HEK293 (cell line): ENCODE measurements around the gene CEBPE.

Source experiments
- CTCF ChIA-PET: fragments of 350-600 bp; formaldehyde crosslinking; extraction: SDS; loops from one replicate; lab custom pipeline; 2021; ENCODE audit warnings: antibody characterized with exemption; lab: Yijun Ruan, JAX
- POLR2A ChIA-PET: fragments of 300-600 bp; formaldehyde crosslinking; extraction: SDS; loops from one replicate; lab custom pipeline; 2020; ENCODE audit warnings: antibody characterized with exemption, inconsistent platforms; lab: Yijun Ruan, JAX
- H3K27ac ChIP-seq: fragments of 200-500 bp; sonication (Bioruptor generic); 2 replicates; pipeline ENCODE4 v1.5.1; 2014; ENCODE audit warnings: low read depth, low read length, control low read depth, inconsistent platforms; ENCODE audit errors: extremely low read depth
- H3K36me3 ChIP-seq, 2 experiments: fragments of 200-500 bp in 1 of 2; sonication (Bioruptor generic) in 1 of 2; 1 replicate in 1 of 2; 2 replicates in 1 of 2; pipeline ENCODE4 v1.5.1; 2014 to 2017; ENCODE audit warnings: inconsistent platforms in 2 of 2, low read length in 2 of 2; ENCODE audit not compliant: control insufficient read depth in 2 of 2, insufficient read depth in 1 of 2
- H3K4me1 ChIP-seq: fragments of 200-500 bp; sonication (Bioruptor generic); 2 replicates; pipeline ENCODE4 v1.5.1; 2014; ENCODE audit warnings: mild to moderate bottlenecking, low read length, inconsistent platforms; ENCODE audit not compliant: control insufficient read depth, insufficient read depth
- H3K4me3 ChIP-seq: 2 replicates; pipeline ENCODE4 v1.5.1; 2011; ENCODE audit warnings: low read depth, mild to moderate bottlenecking, control low read depth, low read length, moderate library complexity
- H3K9me3 ChIP-seq: fragments of 200-500 bp; sonication (Bioruptor generic); 2 replicates; pipeline ENCODE4 v1.5.1; 2014; ENCODE audit warnings: low read depth, low read length, inconsistent platforms; ENCODE audit not compliant: control insufficient read depth, insufficient read depth
- BCL11A ChIP-seq: fragments of 450-650 bp; formaldehyde crosslinking; IDR thresholded peaks from 2 replicates; pipeline ENCODE4 v1.5.1; 2016; ENCODE audit warnings: low read depth, missing biosample characterization, missing genetic modification characterization
- KLF16 ChIP-seq: fragments of 450-650 bp; formaldehyde crosslinking; IDR thresholded peaks from 2 replicates; pipeline ENCODE4 v1.5.1; 2017; ENCODE audit warnings: missing biosample characterization, missing genetic modification characterization
- MZF1 ChIP-seq: fragments of 450-650 bp; formaldehyde crosslinking; IDR thresholded peaks from 2 replicates; pipeline ENCODE4 v1.5.1; 2017; ENCODE audit warnings: missing biosample characterization, missing genetic modification characterization, borderline replicate concordance
- PRDM1 ChIP-seq: fragments of 450-650 bp; formaldehyde crosslinking; IDR thresholded peaks from 2 replicates; pipeline ENCODE4; 2016; ENCODE audit warnings: missing biosample characterization, missing genetic modification characterization
- ZBTB1 ChIP-seq: fragments of 450-650 bp; formaldehyde crosslinking; IDR thresholded peaks from 2 replicates; pipeline ENCODE4 v1.5.1; 2016; ENCODE audit warnings: missing biosample characterization, missing genetic modification characterization
- ZBTB17 ChIP-seq: fragments of 450-650 bp; formaldehyde crosslinking; IDR thresholded peaks from 2 replicates; pipeline ENCODE4 v1.5.1; 2016; ENCODE audit warnings: missing biosample characterization, missing genetic modification characterization
- ZFHX2 ChIP-seq: fragments of 450-650 bp; formaldehyde crosslinking; conservative IDR thresholded peaks from 2 replicates; pipeline ENCODE4 v1.5.1; 2016; ENCODE audit warnings: missing biosample characterization, missing genetic modification characterization
- ZFP3 ChIP-seq: fragments of 450-650 bp; formaldehyde crosslinking; IDR thresholded peaks from 2 replicates; pipeline ENCODE4 v1.5.1; 2016; ENCODE audit warnings: low read depth, missing biosample characterization, missing genetic modification characterization
- ZFP37 ChIP-seq: fragments of 450-650 bp; formaldehyde crosslinking; IDR thresholded peaks from 2 replicates; pipeline ENCODE4 v1.5.1; 2016; ENCODE audit warnings: missing biosample characterization, missing genetic modification characterization
- ZNF10 ChIP-seq: fragments of 450-650 bp; formaldehyde crosslinking; IDR thresholded peaks from 2 replicates; pipeline ENCODE4 v1.5.1; 2017; ENCODE audit warnings: missing biosample characterization, missing genetic modification characterization
- ZNF133 ChIP-seq: fragments of 450-650 bp; formaldehyde crosslinking; IDR thresholded peaks from 2 replicates; pipeline ENCODE4 v1.5.1; 2016; ENCODE audit warnings: missing biosample characterization, missing genetic modification characterization
- ZNF2 ChIP-seq: fragments of 450-650 bp; formaldehyde crosslinking; IDR thresholded peaks from 2 replicates; pipeline ENCODE4 v1.5.1; 2016; ENCODE audit warnings: missing biosample characterization, missing genetic modification characterization
- ZNF311 ChIP-seq: fragments of 450-650 bp; formaldehyde crosslinking; IDR thresholded peaks from 2 replicates; pipeline ENCODE4 v1.5.1; 2017; ENCODE audit warnings: missing biosample characterization, missing genetic modification characterization, borderline replicate concordance
- ZNF426 ChIP-seq: fragments of 450-650 bp; formaldehyde crosslinking; IDR thresholded peaks from 2 replicates; pipeline ENCODE4 v1.5.1; 2017; ENCODE audit warnings: missing biosample characterization, missing genetic modification characterization, mild to moderate bottlenecking, inconsistent platforms, moderate library complexity
- ZNF558 ChIP-seq: fragments of 450-650 bp; formaldehyde crosslinking; IDR thresholded peaks from 2 replicates; pipeline ENCODE4 v1.5.1; 2016; ENCODE audit warnings: missing biosample characterization, missing genetic modification characterization
- ZNF580 ChIP-seq: fragments of 450-650 bp; formaldehyde crosslinking; IDR thresholded peaks from 2 replicates; pipeline ENCODE4 v1.5.1; 2016; ENCODE audit warnings: missing biosample characterization, missing genetic modification characterization
- ZNF610 ChIP-seq: fragments of 450-650 bp; formaldehyde crosslinking; IDR thresholded peaks from 2 replicates; pipeline ENCODE4 v1.5.1; 2016; ENCODE audit warnings: missing biosample characterization, missing genetic modification characterization, borderline replicate concordance
- ZNF629 ChIP-seq: fragments of 450-650 bp; formaldehyde crosslinking; IDR thresholded peaks from 2 replicates; pipeline ENCODE4 v1.5.1; 2017; ENCODE audit warnings: missing biosample characterization, missing genetic modification characterization
- ZNF654 ChIP-seq: fragments of 450-650 bp; formaldehyde crosslinking; IDR thresholded peaks from 2 replicates; pipeline ENCODE4 v1.5.1; 2016; ENCODE audit warnings: low read depth, missing biosample characterization, missing genetic modification characterization
- ZNF660 ChIP-seq: fragments of 450-650 bp; IDR thresholded peaks from 2 replicates; pipeline ENCODE4 v1.5.1; 2018; ENCODE audit warnings: missing biosample characterization, mild to moderate bottlenecking, missing genetic modification characterization
- ZNF692 ChIP-seq: fragments of 450-650 bp; formaldehyde crosslinking; IDR thresholded peaks from 2 replicates; pipeline ENCODE4 v1.5.1; 2016; ENCODE audit warnings: missing biosample characterization, missing genetic modification characterization
- ZNF707 ChIP-seq: fragments of 450-650 bp; formaldehyde crosslinking; IDR thresholded peaks from 2 replicates; pipeline ENCODE4 v1.5.1; 2016; ENCODE audit warnings: missing biosample characterization, missing genetic modification characterization
- ZSCAN5A ChIP-seq: fragments of 450-650 bp; formaldehyde crosslinking; IDR thresholded peaks from 2 replicates; pipeline ENCODE4 v1.5.1; 2016; ENCODE audit warnings: missing biosample characterization, missing genetic modification characterization
- TF ChIP-seq, protein P1 (sequence below): fragments of 450-650 bp; formaldehyde crosslinking; IDR thresholded peaks from 2 replicates; pipeline ENCODE4 v1.5.1; 2016; ENCODE audit warnings: missing biosample characterization, missing genetic modification characterization
- TF ChIP-seq, protein P2 (sequence below): fragments of 450-650 bp; formaldehyde crosslinking; IDR thresholded peaks from 2 replicates; pipeline ENCODE4 v1.5.1; 2017; ENCODE audit warnings: missing biosample characterization, mild to moderate bottlenecking, missing genetic modification characterization, moderate library complexity
- TF ChIP-seq, protein P3 (sequence below): fragments of 450-650 bp; formaldehyde crosslinking; IDR thresholded peaks from 2 replicates; pipeline ENCODE4 v1.5.1; 2017; ENCODE audit warnings: missing biosample characterization, missing genetic modification characterization

The CEBPE gene

GRCh38 chr14:23094666-23095195 is 24.3 kb downstream of the CEBPE start, which contains the start of gene ACIN1 (continued):
- no peak for TF ChIP-seq ZNF707 (tag by site-specific recombination)
- peak; percentile 71; the same call in 1 of the 2 replicates for TF ChIP-seq ZBTB17 (tag by site-specific recombination)
- no peak for TF ChIP-seq ZFHX2 (tag by site-specific recombination)
- TF ChIP-seq MZF1 (tag by site-specific recombination), result no peak
- 0 out of 2 replicates have a peak, but pooled peaks have one; percentile 13 for TF ChIP-seq ZNF660 (tag by site-specific recombination)
- peak; percentile 58 for TF ChIP-seq ZNF692 (tag by site-specific recombination)
- TF ChIP-seq ZNF2 (tag by site-specific recombination), result no peak
- no peak for TF ChIP-seq ZNF311 (tag by site-specific recombination)
- no peak for TF ChIP-seq ZNF10 (tag by site-specific recombination)
- TF ChIP-seq, protein P1, sequence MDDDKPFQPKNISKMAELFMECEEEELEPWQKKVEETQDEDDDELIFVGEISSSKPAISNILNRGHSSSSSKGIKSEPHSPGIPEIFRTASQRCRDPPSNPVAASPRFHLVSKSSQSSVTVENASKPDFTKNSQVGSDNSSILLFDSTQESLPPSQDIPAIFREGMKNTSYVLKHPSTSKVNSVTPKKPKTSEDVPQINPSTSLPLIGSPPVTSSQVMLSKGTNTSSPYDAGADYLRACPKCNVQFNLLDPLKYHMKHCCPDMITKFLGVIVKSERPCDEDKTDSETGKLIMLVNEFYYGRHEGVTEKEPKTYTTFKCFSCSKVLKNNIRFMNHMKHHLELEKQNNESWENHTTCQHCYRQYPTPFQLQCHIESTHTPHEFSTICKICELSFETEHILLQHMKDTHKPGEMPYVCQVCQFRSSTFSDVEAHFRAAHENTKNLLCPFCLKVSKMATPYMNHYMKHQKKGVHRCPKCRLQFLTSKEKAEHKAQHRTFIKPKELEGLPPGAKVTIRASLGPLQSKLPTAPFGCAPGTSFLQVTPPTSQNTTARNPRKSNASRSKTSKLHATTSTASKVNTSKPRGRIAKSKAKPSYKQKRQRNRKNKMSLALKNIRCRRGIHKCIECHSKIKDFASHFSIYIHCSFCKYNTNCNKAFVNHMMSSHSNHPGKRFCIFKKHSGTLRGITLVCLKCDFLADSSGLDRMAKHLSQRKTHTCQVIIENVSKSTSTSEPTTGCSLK (tag by site-specific recombination), result no peak
- TF ChIP-seq ZNF426 (tag by site-specific recombination), result no peak
- TF ChIP-seq ZNF610, result peak; percentile 60; the same call in 1 of the 2 replicates
- TF ChIP-seq ZBTB1 (tag by site-specific recombination), result 0 out of 2 replicates have a peak, but pooled peaks have one; percentile 24
- TF ChIP-seq KLF16 (tag by site-specific recombination), result peak; percentile 60; the same call in 1 of the 2 replicates
- TF ChIP-seq ZNF629 (tag by site-specific recombination), result peak; percentile 39; the same call in 1 of the 2 replicates
- TF ChIP-seq ZFP3 (tag by site-specific recombination), result no peak
- TF ChIP-seq, protein P2, sequence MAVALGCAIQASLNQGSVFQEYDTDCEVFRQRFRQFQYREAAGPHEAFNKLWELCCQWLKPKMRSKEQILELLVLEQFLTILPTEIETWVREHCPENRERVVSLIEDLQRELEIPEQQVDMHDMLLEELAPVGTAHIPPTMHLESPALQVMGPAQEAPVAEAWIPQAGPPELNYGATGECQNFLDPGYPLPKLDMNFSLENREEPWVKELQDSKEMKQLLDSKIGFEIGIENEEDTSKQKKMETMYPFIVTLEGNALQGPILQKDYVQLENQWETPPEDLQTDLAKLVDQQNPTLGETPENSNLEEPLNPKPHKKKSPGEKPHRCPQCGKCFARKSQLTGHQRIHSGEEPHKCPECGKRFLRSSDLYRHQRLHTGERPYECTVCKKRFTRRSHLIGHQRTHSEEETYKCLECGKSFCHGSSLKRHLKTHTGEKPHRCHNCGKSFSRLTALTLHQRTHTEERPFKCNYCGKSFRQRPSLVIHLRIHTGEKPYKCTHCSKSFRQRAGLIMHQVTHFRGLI, result peak; percentile 9; the same call in 1 of the 2 replicates
- no peak for TF ChIP-seq ZNF133 (tag by site-specific recombination)
- TF ChIP-seq, protein P3, sequence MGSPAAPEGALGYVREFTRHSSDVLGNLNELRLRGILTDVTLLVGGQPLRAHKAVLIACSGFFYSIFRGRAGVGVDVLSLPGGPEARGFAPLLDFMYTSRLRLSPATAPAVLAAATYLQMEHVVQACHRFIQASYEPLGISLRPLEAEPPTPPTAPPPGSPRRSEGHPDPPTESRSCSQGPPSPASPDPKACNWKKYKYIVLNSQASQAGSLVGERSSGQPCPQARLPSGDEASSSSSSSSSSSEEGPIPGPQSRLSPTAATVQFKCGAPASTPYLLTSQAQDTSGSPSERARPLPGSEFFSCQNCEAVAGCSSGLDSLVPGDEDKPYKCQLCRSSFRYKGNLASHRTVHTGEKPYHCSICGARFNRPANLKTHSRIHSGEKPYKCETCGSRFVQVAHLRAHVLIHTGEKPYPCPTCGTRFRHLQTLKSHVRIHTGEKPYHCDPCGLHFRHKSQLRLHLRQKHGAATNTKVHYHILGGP (tag by site-specific recombination), result no peak

GRCh38 chr14:23093991-23094665 is 24.9 kb downstream of the CEBPE start:
- H3K36me3 ChIP-seq, result peaks cover 38 to 65% of the 10 kb centered on the region in 2 experiments
- TF ChIP-seq, protein P2, result peak; percentile 86
- TF ChIP-seq ZNF580 (tag by site-specific recombination) (no peak), ZFP37 (tag by site-specific recombination) (no peak), BCL11A (tag by site-specific recombination) (no peak), ZSCAN5A (no peak), ZNF654 (tag by site-specific recombination) (no peak), PRDM1 (tag by site-specific recombination) (no peak), ZNF558 (tag by site-specific recombination) (no peak)

More at GRCh38 chr14:23093991-23094665, 24.9 kb downstream of the CEBPE start:
- CTCF ChIA-PET, result interaction anchor here (0.6 to 3.7 kb wide), 13 partner anchors 13 to 121 kb away, joined by 3 to 36 read pairs (median 7); partner anchors contain the start of gene CEBPE
- H3K4me1 ChIP-seq, result peaks cover 10% of the 10 kb centered on the region; the same call in 1 of the 2 replicates
- H3K27ac ChIP-seq, result peak overlapping the region; percentile 92; the same call in 1 of the 2 replicates
- H3K4me3 ChIP-seq, result peak overlapping the region; percentile 97
- H3K9me3 ChIP-seq, result no peaks in the 10 kb centered on the region
- POLR2A ChIA-PET, result interaction anchor here (0.6 to 3.3 kb wide), 25 partner anchors 9 to 1047 kb away, joined by 3 to 48 read pairs (median 7); partner anchors contain the start of genes AJUBA, BCL2L2, CIROP and DAD1
